IPS-20b (cell line): Measurements from ENCODE around the gene OR10R2.

Source experiments
- H3K27ac ChIP-seq: one replicate; pipeline ENCODE4 v1.5.1; 2013; ENCODE audit warnings: low read length
- H3K27me3 ChIP-seq: 2 replicates; pipeline ENCODE4 v1.6.1; 2013; ENCODE audit warnings: mild to moderate bottlenecking, low read length, inconsistent platforms; ENCODE audit not compliant: insufficient read depth
- H3K36me3 ChIP-seq: 2 replicates; pipeline ENCODE4 v1.6.1; 2013; ENCODE audit warnings: low read depth, mild to moderate bottlenecking, inconsistent platforms, low read length, moderate library complexity; ENCODE audit not compliant: insufficient read depth
- H3K4me1 ChIP-seq: 2 replicates; pipeline ENCODE4 v1.6.1; 2013; ENCODE audit warnings: mild to moderate bottlenecking, control low read depth, inconsistent platforms, low read length, moderate library complexity; ENCODE audit not compliant: insufficient read depth
- H3K4me3 ChIP-seq: 2 replicates; pipeline ENCODE4 v1.5.1; 2013; ENCODE audit warnings: mild to moderate bottlenecking, low read length, inconsistent platforms
- H3K9ac ChIP-seq: 2 replicates; pipeline ENCODE4 v1.6.1; 2013; ENCODE audit warnings: low read depth, mild to moderate bottlenecking, inconsistent platforms, low read length, moderate library complexity
- H3K9me3 ChIP-seq: 2 replicates; pipeline ENCODE4 v1.6.1; 2013; ENCODE audit warnings: mild to moderate bottlenecking, low read depth, low read length, inconsistent platforms; ENCODE audit not compliant: insufficient read depth

OR10R2 gene

DNA sequence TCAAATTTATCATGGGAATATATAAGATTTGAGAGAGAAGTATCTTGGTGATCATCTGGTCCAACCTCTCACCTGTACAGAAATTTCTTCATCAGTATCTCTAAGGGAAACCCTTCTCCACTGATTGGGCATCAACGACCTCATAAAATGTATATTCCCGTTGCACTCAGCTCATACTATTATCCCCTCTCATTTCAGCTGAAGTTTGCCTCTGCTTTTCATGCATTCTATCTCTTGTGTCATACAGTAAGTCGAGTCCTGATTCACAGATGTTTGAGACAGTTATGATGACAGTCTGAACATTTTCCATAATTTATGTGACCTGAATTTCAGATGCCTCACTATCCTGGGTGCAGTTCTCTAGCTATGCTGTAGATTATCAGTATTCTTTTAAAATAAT, 21.0 kb downstream of the OR10R2 start:
- H3K9me3 ChIP-seq, result no peaks in the 10 kb centered on the region
- H3K27ac ChIP-seq, result no peak overlapping the region
- H3K27me3 ChIP-seq, result no peaks in the 10 kb centered on the region
- H3K4me1 ChIP-seq, result no peaks in the 10 kb centered on the region
- no peak overlapping the region for H3K4me3 ChIP-seq
- no peaks in the 10 kb centered on the region for H3K36me3 ChIP-seq
- H3K9ac ChIP-seq, result no peak overlapping the region

DNA sequence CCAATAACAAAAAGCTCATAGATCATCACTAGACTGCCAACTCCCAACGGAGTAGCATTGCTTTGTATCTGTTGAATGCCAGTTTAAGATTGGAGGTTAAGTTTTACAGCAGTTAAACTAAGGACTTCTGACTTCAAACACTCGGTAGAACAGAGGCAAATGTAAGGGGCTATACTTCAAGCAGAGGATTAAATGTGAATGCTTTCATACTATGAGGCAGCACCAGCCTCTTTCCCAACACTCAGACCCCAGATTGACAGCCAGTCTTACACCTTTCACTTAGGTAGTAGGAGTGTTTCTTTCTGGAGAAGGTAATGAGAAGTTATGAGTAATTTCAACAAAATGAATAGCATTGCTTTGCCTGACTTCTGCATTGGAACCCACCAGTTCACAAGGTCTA, 22.8 kb downstream of the OR10R2 start:
- H3K4me1 ChIP-seq, result no peaks in the 10 kb centered on the region
- H3K9me3 ChIP-seq, result no peaks in the 10 kb centered on the region
- H3K4me3 ChIP-seq, result no peak overlapping the region
- H3K27ac ChIP-seq, result no peak overlapping the region
- H3K27me3 ChIP-seq, result no peaks in the 10 kb centered on the region
- H3K36me3 ChIP-seq, result no peaks in the 10 kb centered on the region
- H3K9ac ChIP-seq, result no peak overlapping the region

DNA sequence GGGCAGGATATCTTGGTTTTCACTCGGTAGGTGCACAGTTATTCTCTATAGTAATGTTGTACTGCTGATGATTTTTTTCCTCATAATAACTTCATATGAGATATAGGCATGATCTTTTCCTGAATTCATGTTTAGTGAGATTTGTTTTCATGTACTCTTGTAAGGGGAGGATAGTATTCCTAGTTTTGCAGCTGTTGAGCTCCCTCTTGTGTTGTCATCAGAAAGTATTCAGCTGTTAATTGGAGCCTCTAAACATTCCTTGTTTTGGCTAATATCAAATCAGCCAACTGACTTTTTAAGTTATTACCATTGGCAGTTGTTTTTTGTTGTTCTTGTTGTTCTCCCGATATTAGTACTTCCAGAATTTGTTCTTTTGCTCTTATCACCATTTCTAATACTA, 24.4 kb downstream of the OR10R2 start:
- Histone ChIP-seq H3K36me3 (no peaks in the 10 kb centered on the region), H3K4me3 (no peak overlapping the region), H3K27me3 (no peaks in the 10 kb centered on the region)

DNA sequence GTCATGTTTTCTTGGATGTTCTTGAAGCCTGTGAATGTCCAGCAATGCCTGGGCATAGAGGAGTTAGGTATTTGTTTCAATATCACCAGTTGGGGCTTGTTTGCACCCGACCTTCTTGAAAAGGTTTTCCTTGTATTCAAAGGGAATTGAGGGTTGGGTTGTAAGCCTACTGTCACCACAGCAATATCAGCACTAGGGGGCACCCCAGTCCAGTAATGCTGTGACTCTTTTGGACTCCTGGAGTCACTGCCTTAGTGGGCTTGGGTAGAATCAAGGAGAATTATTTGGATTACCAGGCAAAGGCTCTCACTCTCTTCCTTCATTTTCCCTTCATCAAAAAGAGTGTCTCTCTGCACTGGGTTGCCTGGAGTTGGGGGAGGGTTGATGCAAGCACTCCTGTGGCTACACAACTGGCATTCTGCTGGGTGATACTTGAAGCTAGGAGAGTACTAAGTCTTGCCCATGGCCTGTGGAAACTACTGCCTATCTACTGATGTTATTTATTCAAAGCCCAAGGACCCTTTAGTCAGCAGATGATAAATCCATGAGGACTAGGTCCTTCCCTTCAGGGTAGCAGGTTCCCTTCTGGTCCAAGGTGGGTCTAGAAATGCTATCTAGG, 34.5 kb downstream of the OR10R2 start:
- no peaks in the 10 kb centered on the region for H3K36me3 ChIP-seq
- H3K27ac ChIP-seq, result no peak overlapping the region
- no peak overlapping the region for H3K4me3 ChIP-seq
- H3K27me3 ChIP-seq, result no peaks in the 10 kb centered on the region
- H3K9ac ChIP-seq, result no peak overlapping the region
- H3K9me3 ChIP-seq, result 0 out of 2 replicates have a peak, but pooled peaks cover 3% of the 10 kb centered on the region
- no peaks in the 10 kb centered on the region for H3K4me1 ChIP-seq

More for the DNA sequence above, 24.4 kb downstream of the OR10R2 start:
- H3K27ac ChIP-seq, result no peak overlapping the region
- H3K4me1 ChIP-seq, result no peaks in the 10 kb centered on the region
- H3K9ac ChIP-seq, result no peak overlapping the region
- no peaks in the 10 kb centered on the region for H3K9me3 ChIP-seq

DNA sequence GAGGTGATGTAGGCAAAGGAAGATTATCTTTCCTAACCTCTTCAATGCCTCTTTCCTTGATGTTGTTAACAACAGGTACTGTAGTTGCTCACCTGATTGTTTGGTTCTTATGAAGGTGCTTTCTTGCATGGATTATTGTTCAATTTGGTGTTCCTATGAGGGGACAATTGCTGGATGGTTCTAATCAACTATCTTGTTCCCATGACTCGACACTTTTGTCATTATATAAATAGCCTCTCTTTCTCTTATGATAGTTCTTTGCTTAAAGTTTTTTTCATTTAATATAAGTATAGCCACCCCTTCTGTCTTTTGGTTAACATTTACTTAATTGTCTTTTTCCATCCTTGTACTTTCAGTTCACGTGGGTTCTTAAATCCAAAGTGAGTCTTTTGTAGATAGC, 35.5 kb downstream of the OR10R2 start:
- Histone ChIP-seq H3K4me1 (no peaks in the 10 kb centered on the region), H3K27me3 (no peaks in the 10 kb centered on the region), H3K4me3 (no peak overlapping the region), H3K9me3 (no peaks in the 10 kb centered on the region), H3K27ac (no peak overlapping the region), H3K36me3 (no peaks in the 10 kb centered on the region), H3K9ac (no peak overlapping the region)

DNA sequence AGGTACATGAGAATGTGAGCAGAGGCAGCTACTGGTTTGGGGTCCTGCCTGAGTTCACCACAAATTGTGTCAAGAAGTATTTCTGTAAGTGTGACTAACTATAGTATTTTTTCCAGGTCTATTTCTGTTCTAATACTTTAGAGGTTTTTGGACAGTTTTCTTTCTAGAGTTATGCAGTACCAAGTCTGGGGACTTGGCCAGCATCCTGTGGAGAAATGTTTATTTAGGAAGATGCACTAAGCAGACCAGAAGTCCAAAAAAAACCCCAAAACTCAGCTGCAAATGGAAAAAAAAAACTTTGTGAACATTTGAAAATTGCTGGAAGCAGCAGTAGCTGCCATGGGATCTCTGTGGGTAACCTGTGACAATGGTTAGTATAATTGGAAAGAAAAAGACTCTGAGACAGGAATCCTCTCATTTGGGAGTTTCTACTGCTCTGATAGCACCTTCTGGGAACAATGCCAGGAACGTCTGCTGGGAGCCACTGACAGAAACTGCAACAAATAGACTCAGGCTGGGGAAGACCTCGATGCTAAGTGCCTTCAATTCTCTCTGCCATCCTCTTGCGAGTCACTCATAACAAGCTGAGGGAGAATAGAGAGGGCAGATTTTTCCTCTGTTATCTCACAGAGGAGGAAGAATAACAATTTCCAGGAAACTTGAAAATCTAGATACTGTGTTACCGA, 37.6 kb downstream of the OR10R2 start:
- no peak overlapping the region for H3K9ac ChIP-seq
- H3K4me3 ChIP-seq, result no peak overlapping the region
- no peaks in the 10 kb centered on the region for H3K36me3 ChIP-seq
- no peaks in the 10 kb centered on the region for H3K27me3 ChIP-seq
- H3K9me3 ChIP-seq, result no peaks in the 10 kb centered on the region
- no peak overlapping the region for H3K27ac ChIP-seq
- H3K4me1 ChIP-seq, result no peaks in the 10 kb centered on the region

DNA sequence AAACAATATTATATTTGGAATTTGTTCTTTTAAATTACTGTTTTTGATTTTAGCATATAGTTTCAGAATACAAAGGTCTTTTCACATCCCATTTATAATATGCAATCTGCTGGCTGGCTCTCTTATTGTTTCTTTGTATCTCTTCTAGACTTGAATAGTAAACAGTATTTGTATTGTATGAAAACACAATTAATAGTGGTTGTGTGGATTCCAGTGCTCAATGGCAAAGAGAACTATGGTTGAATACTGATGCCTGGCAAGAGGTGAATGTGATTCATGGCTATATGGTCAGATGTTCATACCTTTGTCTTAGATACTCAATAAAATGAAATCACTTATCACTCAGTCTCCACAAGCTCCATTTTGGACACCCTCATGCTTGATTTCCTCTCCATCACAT, 44.9 kb downstream of the OR10R2 start:
- Histone ChIP-seq H3K9me3 (no peaks in the 10 kb centered on the region), H3K27ac (no peak overlapping the region), H3K27me3 (no peaks in the 10 kb centered on the region), H3K36me3 (no peaks in the 10 kb centered on the region), H3K9ac (no peak overlapping the region), H3K4me3 (no peak overlapping the region), H3K4me1 (peaks cover 6% of the 10 kb centered on the region; the same call in 1 of the 2 replicates)

DNA sequence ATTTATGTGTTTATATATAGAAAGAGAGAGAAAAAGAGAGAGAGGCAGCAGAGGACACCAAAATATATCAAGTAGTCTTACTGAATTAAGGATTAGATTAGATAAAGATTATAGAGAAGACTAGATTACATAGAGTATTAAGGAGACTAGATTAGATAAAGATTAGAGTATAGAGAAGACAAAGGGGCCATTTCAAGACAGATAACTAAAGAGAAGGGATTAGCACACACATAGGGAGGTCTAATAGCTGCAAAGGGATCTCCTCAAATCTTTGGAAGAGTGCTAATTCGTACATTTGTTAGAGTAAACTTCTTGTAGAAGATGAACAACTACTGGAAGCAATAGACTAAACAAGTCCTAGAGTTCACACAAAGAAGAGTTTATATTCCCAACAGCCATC, 48.0 kb downstream of the OR10R2 start:
- Histone ChIP-seq H3K27me3 (no peaks in the 10 kb centered on the region), H3K36me3 (no peaks in the 10 kb centered on the region), H3K4me3 (no peak overlapping the region), H3K4me1 (peaks cover 10% of the 10 kb centered on the region; the same call in 1 of the 2 replicates), H3K9me3 (no peaks in the 10 kb centered on the region), H3K27ac (no peak overlapping the region), H3K9ac (no peak overlapping the region)

DNA sequence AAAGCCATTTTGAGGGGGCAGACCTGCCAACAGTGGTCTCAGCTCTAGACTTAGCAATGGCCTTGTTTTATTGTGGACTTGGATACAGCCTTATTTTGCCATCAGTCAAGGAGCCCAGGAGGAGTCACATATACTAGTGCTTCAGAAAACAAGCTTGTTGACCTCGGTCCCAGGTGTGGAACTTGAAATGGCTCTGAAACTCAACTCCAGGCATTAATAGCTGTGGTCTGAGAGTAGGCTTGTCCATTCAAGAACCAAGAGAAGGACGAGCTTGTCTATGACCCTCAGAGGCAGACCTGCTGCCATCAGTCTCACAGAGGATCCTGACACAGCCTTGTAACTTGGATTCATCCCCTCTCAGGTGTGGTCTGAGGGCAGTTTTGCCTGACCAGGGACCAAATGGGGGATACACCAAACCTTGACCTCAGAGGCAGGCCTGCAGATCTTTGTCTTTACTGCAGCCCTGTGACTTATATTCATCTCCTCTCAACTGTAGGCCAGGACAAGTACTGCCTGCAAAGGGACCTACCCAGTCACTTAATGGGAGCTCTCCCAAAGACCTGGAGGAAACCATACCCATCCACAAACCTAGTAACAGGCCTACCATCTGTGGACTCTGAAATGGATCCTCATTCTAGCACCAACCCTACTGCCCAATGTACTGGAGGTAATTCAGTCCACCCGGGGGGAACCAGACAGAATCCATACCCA, 49.1 kb downstream of the OR10R2 start:
- Histone ChIP-seq H3K9me3 (no peaks in the 10 kb centered on the region), H3K4me1 (peaks cover 10% of the 10 kb centered on the region; the same call in 1 of the 2 replicates), H3K4me3 (no peak overlapping the region), H3K36me3 (no peaks in the 10 kb centered on the region), H3K27me3 (no peaks in the 10 kb centered on the region), H3K27ac (no peak overlapping the region), H3K9ac (no peak overlapping the region)

DNA sequence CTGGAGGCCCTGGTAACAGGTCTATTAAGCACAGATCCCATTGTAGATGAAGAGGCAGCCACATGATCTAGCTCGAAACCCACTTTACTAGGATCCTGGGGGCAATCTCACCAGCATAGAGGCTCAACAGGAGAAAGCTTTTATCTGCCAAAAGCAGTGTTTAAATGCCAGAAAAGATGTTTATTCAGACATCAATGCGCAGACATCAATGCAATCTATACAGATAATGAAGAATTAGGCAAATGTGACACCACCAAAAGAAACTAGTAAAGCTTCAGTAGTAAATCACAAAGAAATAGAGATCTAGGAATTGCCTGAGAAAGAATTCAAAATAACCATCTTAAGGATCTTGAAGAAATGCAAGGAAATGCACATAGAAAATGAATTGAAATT, 49.6 kb downstream of the OR10R2 start:
- Histone ChIP-seq H3K4me3 (no peak overlapping the region), H3K4me1 (peaks cover 10% of the 10 kb centered on the region; the same call in 1 of the 2 replicates), H3K27ac (no peak overlapping the region), H3K36me3 (no peaks in the 10 kb centered on the region), H3K9me3 (no peaks in the 10 kb centered on the region), H3K27me3 (no peaks in the 10 kb centered on the region), H3K9ac (no peak overlapping the region)

DNA sequence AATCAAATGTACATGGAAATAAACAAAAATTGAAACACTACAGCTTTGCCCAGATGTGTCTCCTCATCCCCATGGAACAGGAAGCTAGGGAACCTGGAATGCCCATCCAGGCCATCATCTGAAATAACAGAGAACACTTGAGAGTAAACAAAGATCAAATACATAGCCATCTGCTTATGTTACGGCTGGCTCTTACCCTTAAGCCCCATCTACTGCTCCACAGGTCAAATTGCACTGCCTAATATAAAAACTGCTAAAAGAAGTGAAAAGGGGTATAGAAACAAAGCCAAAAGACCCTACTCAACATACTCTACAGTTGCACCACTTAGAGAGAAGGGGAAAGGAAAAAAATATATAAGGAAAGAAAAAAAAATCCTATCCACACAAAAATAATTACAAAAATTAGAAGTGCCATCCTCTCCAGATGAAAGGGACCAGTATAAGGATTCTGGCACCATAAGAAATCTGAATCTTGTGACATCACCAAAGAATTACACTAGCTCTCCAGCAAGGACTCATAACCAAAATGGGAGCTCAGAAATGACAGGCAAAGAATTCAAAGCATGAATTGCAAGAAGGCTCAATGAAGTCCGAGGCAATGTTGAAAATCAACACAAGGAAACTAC, 55.3 kb downstream of the OR10R2 start:
- H3K36me3 ChIP-seq, result no peaks in the 10 kb centered on the region
- H3K9ac ChIP-seq, result no peak overlapping the region
- H3K27ac ChIP-seq, result no peak overlapping the region
- H3K9me3 ChIP-seq, result no peaks in the 10 kb centered on the region
- peaks cover 4% of the 10 kb centered on the region for H3K4me1 ChIP-seq
- H3K4me3 ChIP-seq, result no peak overlapping the region
- no peaks in the 10 kb centered on the region for H3K27me3 ChIP-seq
